ENCODE results near the gene SPAG6. TPM values are rescaled to one million over a fixed set of nuclear protein-coding genes. Genes with fewer than 3 reads are reported as not detected.
A peak's percentile ranks its signal among the peaks of the same experiment; 100 is the strongest.

SPAG6 gene
- total and polyA plus RNA-seq, 9 of the 15 experiments (the other 6 are each of a cell fraction or from before 2014, with no cell fraction given), result 3.5 to 23.1 (median 11.8) TPM

GRCh38 chr10:22316286-22317075 lies 28.8 kb upstream of the SPAG6 start, which contains the start of gene COMMD3 (continued):
- TF ChIP-seq TSHZ1 (CRISPR knock-in tag; IDR thresholded peaks at IDR 0.05), result no peak
- no peak for TF ChIP-seq SRSF7 (optimal IDR thresholded peaks at IDR 0.05; ENCODE audit: low read depth, low read length)
- no peak for TF ChIP-seq ZNF347 (CRISPR knock-in tag; IDR thresholded peaks at IDR 0.05; ENCODE audit: low read depth)
- peak; percentile 94 for TF ChIP-seq POLR2G (IDR thresholded peaks at IDR 0.05; ENCODE audit: low read depth, low read length)
- TF ChIP-seq POLR3A (IDR thresholded peaks at IDR 0.05; ENCODE audit: borderline replicate concordance, extremely low read depth, insufficient read depth, insufficient read length), result no peak
- TF ChIP-seq HIVEP1 (CRISPR knock-in tag; IDR thresholded peaks at IDR 0.05), result no peak
- TF ChIP-seq ZNF41 (CRISPR knock-in tag; conservative IDR thresholded peaks at IDR 0.05), result no peak
- TF ChIP-seq RNF219 (CRISPR knock-in tag; IDR thresholded peaks at IDR 0.05), result no peak
- peak; percentile 69 for TF ChIP-seq FIP1L1 (IDR thresholded peaks at IDR 0.05; ENCODE audit: low read depth, low read length, poor library complexity, severe bottlenecking)
- peak; percentile 66 for TF ChIP-seq L3MBTL2 (IDR thresholded peaks at IDR 0.05)
- no peak for TF ChIP-seq THRA (IDR thresholded peaks at IDR 0.05)
- no peak for TF ChIP-seq ZNF224 (CRISPR knock-in tag; IDR thresholded peaks at IDR 0.05)
- TF ChIP-seq TRIM25 (IDR thresholded peaks at IDR 0.05; ENCODE audit: borderline replicate concordance), result no peak
- TF ChIP-seq GABPB1 (CRISPR knock-in tag; IDR thresholded peaks at IDR 0.05), result peak; percentile 75
- no peak for TF ChIP-seq IRF2 (CRISPR knock-in tag; IDR thresholded peaks at IDR 0.05)
- no peak for TF ChIP-seq SMAD2 (IDR thresholded peaks at IDR 0.05; ENCODE audit: low read depth, low read length)
